IMR-90 (cell line): Measurements from ENCODE around the gene BEAN1. TPM values are rescaled to one million over a fixed set of nuclear protein-coding genes. Genes with fewer than 3 reads are reported as not detected.

ENCODE experiments used
- ATAC-seq: fragments of 200-7000 bp; cut with Tn5 transposase; 2 replicates; pipeline ENCODE4 v1.9.1; 2020; ENCODE audit warnings: low read depth, mild to moderate bottlenecking, moderate library complexity
- Bru-seq: library from RNA; stranded (reverse); fragments of 400-500 nt; gene quantifications from one replicate; lab custom pipeline; 2021; lab: Mats Ljungman, UMichigan
- BruChase-seq, 2 experiments: library from RNA; stranded (reverse); fragments of 400-500 nt; gene quantifications; one replicate each; lab custom pipeline; 2021; lab: Mats Ljungman, UMichigan
- BruUV-seq: library from RNA; stranded (reverse); fragments of 400-500 nt; replicated peaks from 2 replicates; lab custom pipeline; 2021; lab: Mats Ljungman, UMichigan
- CTCF ChIA-PET: fragments of 300-600 bp; formaldehyde crosslinking; extraction: SDS; loops from one replicate; lab custom pipeline; 2021; ENCODE audit warnings: antibody characterized with exemption; lab: Yijun Ruan, JAX
- POLR2A ChIA-PET: fragments of 300-600 bp; sonication (Branson Sonifier 250); formaldehyde crosslinking; loops from one replicate; lab custom pipeline; 2022; ENCODE audit warnings: antibody characterized with exemption; ENCODE audit not compliant: unreplicated experiment; lab: Charles Lee
- DNase-seq: peaks from one replicate; pipeline ENCODE4 v3.0.0; 2013
- H2AFZ ChIP-seq: replicated peaks from 2 replicates; pipeline ENCODE3; 2013; ENCODE audit warnings: low read length, mild to moderate bottlenecking; ENCODE audit not compliant: poor library complexity
- H2AK5ac ChIP-seq: 2 replicates; pipeline ENCODE4 v1.6.1; 2013; ENCODE audit warnings: low read depth, low read length, inconsistent platforms
- H2AK9ac ChIP-seq: replicated peaks from 2 replicates; pipeline ENCODE3; 2013; ENCODE audit warnings: mild to moderate bottlenecking, low read depth, low read length, moderate library complexity; ENCODE audit not compliant: poor library complexity
- H2BK120ac ChIP-seq: 2 replicates; pipeline ENCODE4 v1.6.1; 2013; ENCODE audit warnings: low read depth, low read length, inconsistent platforms
- H2BK15ac ChIP-seq: 3 replicates; pipeline ENCODE4 v1.6.1; 2013; ENCODE audit warnings: low read depth, low read length, inconsistent platforms
- H2BK20ac ChIP-seq: 2 replicates; pipeline ENCODE4 v1.6.1; 2013; ENCODE audit warnings: low read depth, mild to moderate bottlenecking, inconsistent platforms, low read length, moderate library complexity
- H2BK5ac ChIP-seq: 2 replicates; pipeline ENCODE4 v1.6.1; 2013; ENCODE audit warnings: mild to moderate bottlenecking, low read depth, low read length, inconsistent platforms; ENCODE audit not compliant: poor library complexity, severe bottlenecking
- H3K14ac ChIP-seq: replicated peaks from 2 replicates; pipeline ENCODE4 v1.6.1; 2013; ENCODE audit warnings: low read depth, low read length, inconsistent platforms
- H3K18ac ChIP-seq: 2 replicates; pipeline ENCODE4 v1.6.1; 2013; ENCODE audit warnings: low read depth, low read length, control low read depth
- H3K23ac ChIP-seq: 2 replicates; pipeline ENCODE4 v1.6.1; 2013; ENCODE audit warnings: low read depth, low read length, inconsistent platforms
- H3K27ac ChIP-seq: 2 replicates; pipeline ENCODE4 v1.5.1; 2013; ENCODE audit warnings: mild to moderate bottlenecking, control low read depth, low read length; ENCODE audit not compliant: insufficient read depth
- H3K27me3 ChIP-seq: 2 replicates; pipeline ENCODE4 v1.6.1; 2013; ENCODE audit warnings: low read length; ENCODE audit not compliant: control insufficient read depth, insufficient read depth
- H3K36me3 ChIP-seq: 2 replicates; pipeline ENCODE4 v1.6.1; 2013; ENCODE audit warnings: low read length, mixed read lengths; ENCODE audit not compliant: control insufficient read depth, insufficient read depth
- H3K4ac ChIP-seq: 2 replicates; pipeline ENCODE4 v1.6.1; 2013; ENCODE audit warnings: low read depth, low read length, inconsistent platforms
- H3K4me1 ChIP-seq: 2 replicates; pipeline ENCODE4 v1.6.1; 2013; ENCODE audit warnings: low read length, mixed read lengths; ENCODE audit not compliant: control insufficient read depth, insufficient read depth
- H3K4me2 ChIP-seq: 2 replicates; pipeline ENCODE4 v1.6.1; 2013; ENCODE audit warnings: low read depth, mild to moderate bottlenecking, control low read depth, low read length, moderate library complexity
- H3K4me3 ChIP-seq: 2 replicates; pipeline ENCODE4 v1.5.1; 2013; ENCODE audit warnings: low read depth, mild to moderate bottlenecking, control low read depth, low read length, moderate library complexity; ENCODE audit not compliant: insufficient read depth
- H3K56ac ChIP-seq: 2 replicates; pipeline ENCODE4 v1.6.1; 2013; ENCODE audit warnings: low read length, inconsistent platforms; ENCODE audit not compliant: insufficient read depth; ENCODE audit errors: extremely low read depth
- H3K79me1 ChIP-seq, 2 experiments: 2 replicates each; pipeline ENCODE4 v1.6.1; 2013; ENCODE audit warnings: low read length in 2 of 2, inconsistent platforms in 1 of 2, low read depth in 1 of 2
- H3K9ac ChIP-seq: 2 replicates; pipeline ENCODE4 v1.6.1; 2013; ENCODE audit warnings: low read depth, low read length, control low read depth
- H3K9me1 ChIP-seq: 2 replicates; pipeline ENCODE4 v1.6.1; 2013; ENCODE audit warnings: low read length, inconsistent platforms; ENCODE audit not compliant: insufficient read depth
- H3K9me3 ChIP-seq: 2 replicates; pipeline ENCODE4 v1.6.1; 2013; ENCODE audit warnings: low read length; ENCODE audit not compliant: control insufficient read depth, insufficient read depth
- H4K20me1 ChIP-seq: 2 replicates; pipeline ENCODE4 v1.6.1; 2013; ENCODE audit warnings: low read length, inconsistent platforms; ENCODE audit not compliant: insufficient read depth
- H4K5ac ChIP-seq: 2 replicates; pipeline ENCODE4 v1.6.1; 2013; ENCODE audit warnings: mild to moderate bottlenecking, low read depth, low read length, control low read depth
- H4K8ac ChIP-seq, 2 experiments: 2 replicates each; pipeline ENCODE4 v1.6.1; 2013; ENCODE audit warnings: low read depth in 2 of 2, low read length in 2 of 2, control low read depth in 1 of 2, inconsistent platforms in 1 of 2
- H4K91ac ChIP-seq: 2 replicates; pipeline ENCODE4 v1.6.1; 2013; ENCODE audit warnings: low read depth, low read length, inconsistent platforms; ENCODE audit not compliant: insufficient read depth
- BHLHE40 ChIP-seq: fragments of 150-350 bp; IDR thresholded peaks from 2 replicates; pipeline ENCODE4 v1.6.1; 2016; ENCODE audit warnings: mild to moderate bottlenecking, low read depth, low read length
- CEBPB ChIP-seq: IDR thresholded peaks from 2 replicates; pipeline ENCODE4 v1.6.1; 2012; ENCODE audit warnings: low read depth, low read length, improper control_type of control experiment
- CHD1 ChIP-seq: IDR thresholded peaks from 2 replicates; pipeline ENCODE4 v1.6.1; 2012; ENCODE audit warnings: low read depth, low read length, improper control_type of control experiment
- ELK1 ChIP-seq: fragments of 150-350 bp; IDR thresholded peaks from 2 replicates; pipeline ENCODE4 v1.6.1; 2016; ENCODE audit warnings: low read depth, mild to moderate bottlenecking, low read length, moderate library complexity, borderline replicate concordance
- MAFK ChIP-seq: IDR thresholded peaks from 2 replicates; pipeline ENCODE4 v1.6.1; 2012; ENCODE audit warnings: low read depth, low read length, improper control_type of control experiment
- MAZ ChIP-seq: IDR thresholded peaks from 2 replicates; pipeline ENCODE4 v1.6.1; 2012; ENCODE audit warnings: low read depth, mild to moderate bottlenecking, low read length, improper control_type of control experiment, moderate library complexity, borderline replicate concordance
- NFE2L2 ChIP-seq: fragments of 150-350 bp; IDR thresholded peaks from 2 replicates; pipeline ENCODE4 v1.6.1; 2016; ENCODE audit warnings: low read depth, mild to moderate bottlenecking, low read length
- SMC3 ChIP-seq: fragments of 150-350 bp; IDR thresholded peaks from 2 replicates; pipeline ENCODE4 v1.6.1; 2016; ENCODE audit warnings: low read depth, mild to moderate bottlenecking, antibody characterized with exemption, low read length, moderate library complexity
- USF2 ChIP-seq: fragments of 150-350 bp; IDR thresholded peaks from 2 replicates; pipeline ENCODE4 v1.6.1; 2017; ENCODE audit warnings: mild to moderate bottlenecking, antibody characterized with exemption, low read length, low read depth
- WGBS, 2 experiments: methylation state at CpG; one replicate each; pipeline versions ENCODE4 v1.1.5 to v1.1.7; 2013; ENCODE audit warnings: missing lambda C conversion rate in 2 of 2; ENCODE audit not compliant: insufficient read length in 1 of 2; ENCODE audit errors: extremely low coverage in 2 of 2; 5-methylcytosine and 5-hydroxymethylcytosine counted together
- dilution Hi-C: fragments of 300-500 bp; cut with HindIII; formaldehyde crosslinking; loops from one replicate; pipeline ENCODE4 v1.14.3; 2018; ENCODE audit warnings: low sequenced_read_pairs; ENCODE audit not compliant: unreplicated experiment
- in situ Hi-C: fragments of 300-500 bp; cut with MboI; formaldehyde crosslinking; loops from 3 replicates; pipeline ENCODE4 v1.14.3; 2019; ENCODE audit warnings: low sequenced_read_pairs, inconsistent platforms, mixed read lengths
- intact Hi-C: fragments of 100-400 bp; cut with micrococcal nuclease; formaldehyde crosslinking; loops from 2 replicates; pipeline ENCODE4 v1.10.0; 2022
- long read RNA-seq: library from polyadenylated mRNA; unstranded; transcript quantifications from one replicate; pipeline ENCODE4 v2.0.0, GENCODE V29; 2021; ENCODE audit not compliant: unreplicated experiment
- polyA plus RNA-seq, 3 experiments: library from polyadenylated mRNA; depleted of rRNA; stranded (reverse); fragments of >200 nt; gene quantifications; 2 replicates each; pipeline ENCODE4 v1.2.3, GENCODE V29; 2012; ENCODE audit warnings: low replicate concordance in 1 of 3
- total RNA-seq: library from RNA; depleted of rRNA; stranded (reverse); fragments of >200 nt; gene quantifications from 2 replicates; pipeline ENCODE4 v1.2.3, GENCODE V29; 2012; rRNA removed
- TF ChIP-seq, protein P1 (sequence below): conservative IDR thresholded peaks from 2 replicates; pipeline ENCODE4 v1.5.1; 2012; ENCODE audit warnings: mild to moderate bottlenecking, low read depth, low read length, improper control_type of control experiment

Gene BEAN1, protein sequence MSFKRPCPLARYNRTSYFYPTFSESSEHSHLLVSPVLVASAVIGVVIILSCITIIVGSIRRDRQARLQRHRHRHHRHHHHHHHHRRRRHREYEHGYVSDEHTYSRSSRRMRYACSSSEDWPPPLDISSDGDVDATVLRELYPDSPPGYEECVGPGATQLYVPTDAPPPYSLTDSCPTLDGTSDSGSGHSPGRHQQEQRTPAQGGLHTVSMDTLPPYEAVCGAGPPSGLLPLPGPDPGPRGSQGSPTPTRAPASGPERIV
- not detected in 2 replicates for total RNA-seq
- polyA plus RNA-seq (2012; rRNA removed), result not detected in 2 replicates
- not detected in 2 replicates for polyA plus RNA-seq (2012; cell fraction: cytosol; rRNA removed)
- polyA plus RNA-seq (2012; cell fraction: nucleus; rRNA removed; ENCODE audit: low replicate concordance), result 0.13 TPM in 1 of 2 replicates, not detected in the other
- percentile 8 among the genes with signal in this experiment for Bru-seq, nascent RNA
- BruChase-seq, experiment 1, labeled RNA remaining after a 6-hour chase, result percentile 7 among the genes with signal in this experiment
- BruChase-seq, experiment 2, labeled RNA remaining after a 2-hour chase, result percentile 17 among the genes with signal in this experiment
- long read RNA-seq, partial matches to known transcripts, result 0 of 1 reads
- long read RNA-seq, other reads (novel, unspliced or antisense), result 1 of 1 reads

DNA sequence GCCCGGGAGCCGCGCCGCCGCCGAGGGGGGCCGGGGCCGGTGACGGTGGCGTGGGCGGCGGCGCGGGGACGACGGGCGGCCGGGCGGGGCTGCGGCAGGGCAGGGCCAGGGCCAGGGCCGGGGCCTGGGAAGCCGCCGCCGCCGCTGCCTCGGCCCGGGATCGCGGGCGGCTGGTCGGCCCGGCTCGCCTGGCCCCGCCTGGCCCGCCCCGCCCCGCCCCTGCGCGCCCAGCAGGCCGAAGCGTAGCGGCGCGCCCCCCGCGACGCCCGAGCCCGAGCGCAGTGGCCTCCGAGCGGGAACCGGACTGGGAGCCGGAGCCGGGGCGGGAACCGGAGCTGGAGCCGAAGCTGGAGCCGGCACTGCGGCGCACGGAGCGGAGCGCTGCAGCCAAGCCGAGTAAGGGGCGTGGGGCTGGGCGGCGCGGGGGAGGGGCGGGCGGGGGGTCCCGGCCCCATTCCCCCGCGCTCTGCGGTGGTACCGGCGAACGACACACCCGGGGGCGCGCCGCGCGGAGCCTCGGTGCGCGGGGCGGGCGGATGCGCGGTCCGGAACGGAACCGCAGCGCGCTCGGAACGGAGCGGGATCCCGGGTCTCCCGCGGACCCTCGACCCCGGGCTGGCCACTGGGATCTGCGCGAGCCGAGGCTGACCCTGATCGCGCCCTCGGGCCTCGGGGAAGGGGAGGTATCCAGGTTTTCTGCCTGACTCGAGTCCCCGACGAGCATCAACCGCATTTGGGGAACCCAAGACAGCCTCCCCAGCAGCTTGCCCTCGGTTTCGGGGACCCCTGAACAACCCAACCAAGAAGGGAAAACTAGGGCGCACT, at the start of gene BEAN1:
TSS of gene BEAN1 (plus strand) at position 260 of the 825 bp plus-strand sequence. CDS start 10,382 bp downstream, outside the sequence.
- Histone ChIP-seq H2BK120ac (no peak within 1 kb of the TSS), H2BK15ac (no peak within 1 kb of the TSS), H3K27me3 (peaks cover 76% of the 10 kb centered on the region), H2AK5ac (no peak within 1 kb of the TSS; the same call in 1 of the 2 replicates), H3K36me3 (no peaks in the 10 kb centered on the region), H3K4me3 (peak within 1 kb of the TSS; percentile 37), H3K56ac (no peak within 1 kb of the TSS), H3K79me1 (no peaks in the 10 kb centered on the region), H2BK20ac (no peak within 1 kb of the TSS), H3K9me1 (no peaks in the 10 kb centered on the region), H2BK5ac (no peak within 1 kb of the TSS), H3K4me2 (peak within 1 kb of the TSS; percentile 70), H4K20me1 (no peaks in the 10 kb centered on the region), H3K14ac (no peak within 1 kb of the TSS), H4K5ac (no peak within 1 kb of the TSS), H3K4me1 (peaks cover 5% of the 10 kb centered on the region), H2AK9ac (peak within 1 kb of the TSS; percentile 70), H3K9me3 (no peaks in the 10 kb centered on the region), H3K18ac (no peak within 1 kb of the TSS), H3K9ac (no peak within 1 kb of the TSS; the same call in 1 of the 2 replicates), H3K23ac (peak within 1 kb of the TSS; percentile 42; the same call in 1 of the 2 replicates), H3K27ac (no peak within 1 kb of the TSS), H2AFZ (peak within 1 kb of the TSS; percentile 84), H4K8ac (no peak within 1 kb of the TSS), H4K91ac (no peak within 1 kb of the TSS), H3K4ac (no peak within 1 kb of the TSS)
- no peak for TF ChIP-seq USF2
- no peak for TF ChIP-seq NFE2L2
- no peak for TF ChIP-seq MAZ
- no peak for TF ChIP-seq MAFK
- no peak for TF ChIP-seq ELK1
- TF ChIP-seq, protein P1, sequence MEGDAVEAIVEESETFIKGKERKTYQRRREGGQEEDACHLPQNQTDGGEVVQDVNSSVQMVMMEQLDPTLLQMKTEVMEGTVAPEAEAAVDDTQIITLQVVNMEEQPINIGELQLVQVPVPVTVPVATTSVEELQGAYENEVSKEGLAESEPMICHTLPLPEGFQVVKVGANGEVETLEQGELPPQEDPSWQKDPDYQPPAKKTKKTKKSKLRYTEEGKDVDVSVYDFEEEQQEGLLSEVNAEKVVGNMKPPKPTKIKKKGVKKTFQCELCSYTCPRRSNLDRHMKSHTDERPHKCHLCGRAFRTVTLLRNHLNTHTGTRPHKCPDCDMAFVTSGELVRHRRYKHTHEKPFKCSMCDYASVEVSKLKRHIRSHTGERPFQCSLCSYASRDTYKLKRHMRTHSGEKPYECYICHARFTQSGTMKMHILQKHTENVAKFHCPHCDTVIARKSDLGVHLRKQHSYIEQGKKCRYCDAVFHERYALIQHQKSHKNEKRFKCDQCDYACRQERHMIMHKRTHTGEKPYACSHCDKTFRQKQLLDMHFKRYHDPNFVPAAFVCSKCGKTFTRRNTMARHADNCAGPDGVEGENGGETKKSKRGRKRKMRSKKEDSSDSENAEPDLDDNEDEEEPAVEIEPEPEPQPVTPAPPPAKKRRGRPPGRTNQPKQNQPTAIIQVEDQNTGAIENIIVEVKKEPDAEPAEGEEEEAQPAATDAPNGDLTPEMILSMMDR, result no peak
- no peak for TF ChIP-seq SMC3
- no peak for TF ChIP-seq BHLHE40
- TF ChIP-seq CHD1, result no peak
- TF ChIP-seq CEBPB, result no peak
- ChIA-PET POLR2A (no interaction called here), CTCF (no interaction called here)
- intact Hi-C loops, result no loop called here
- peak; percentile 84 for ATAC-seq
- in situ Hi-C loops, result no loop called here
- 0% methylated on average over 9 of the region's 118 CpGs; no CpG with 5 or more reads in 1 of the 2 experiments for WGBS, 2 experiments
- DNase-seq, result no peak
- no TSS peak for BruUV-seq
- dilution Hi-C loops, result no loop called here
